Cerebellar nuclear complex (tissue), 1 donor: ENCODE data around the gene MTFR1L.

Experiments used
- DNase-seq, 2 experiments: peaks; one replicate each; lab custom pipeline; 2025; lab: John Stamatoyannopoulos, UW

The MTFR1L gene

GRCh38 chr1:25790472-25790871 lies 29.3 kb upstream of the MTFR1L start:
- DNase-seq: no peak

GRCh38 chr1:25792115-25792514 lies 27.6 kb upstream of the MTFR1L start:
- DNase-seq: no peak

- no peak for DNase-seq
These were observed 26.1 kb upstream of the MTFR1L start for GRCh38 chr1:25793585-25794170.

- DNase-seq: no peak
These were observed 25.4 kb upstream of the MTFR1L start for GRCh38 chr1:25794325-25794724.

DNA sequence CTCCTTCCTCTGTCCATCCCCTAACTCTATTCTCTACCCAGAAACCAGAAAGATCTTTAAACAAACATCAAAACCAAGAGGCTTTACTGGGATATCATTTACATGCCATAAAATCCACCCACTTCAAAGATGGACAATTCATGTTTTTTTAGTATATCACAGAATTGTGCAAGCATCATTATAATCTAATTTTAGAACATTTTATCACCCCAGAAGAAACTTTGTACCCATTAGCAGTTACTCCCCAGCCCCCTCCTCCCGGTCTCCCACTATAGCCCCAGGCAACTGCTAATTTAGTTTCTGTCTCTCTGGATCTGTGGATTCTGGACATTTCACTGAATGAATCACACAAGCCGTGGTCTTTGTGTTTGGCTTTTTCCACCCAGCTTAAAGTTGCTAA lies 24.5 kb upstream of the MTFR1L start:
- no peak for DNase-seq

DNA sequence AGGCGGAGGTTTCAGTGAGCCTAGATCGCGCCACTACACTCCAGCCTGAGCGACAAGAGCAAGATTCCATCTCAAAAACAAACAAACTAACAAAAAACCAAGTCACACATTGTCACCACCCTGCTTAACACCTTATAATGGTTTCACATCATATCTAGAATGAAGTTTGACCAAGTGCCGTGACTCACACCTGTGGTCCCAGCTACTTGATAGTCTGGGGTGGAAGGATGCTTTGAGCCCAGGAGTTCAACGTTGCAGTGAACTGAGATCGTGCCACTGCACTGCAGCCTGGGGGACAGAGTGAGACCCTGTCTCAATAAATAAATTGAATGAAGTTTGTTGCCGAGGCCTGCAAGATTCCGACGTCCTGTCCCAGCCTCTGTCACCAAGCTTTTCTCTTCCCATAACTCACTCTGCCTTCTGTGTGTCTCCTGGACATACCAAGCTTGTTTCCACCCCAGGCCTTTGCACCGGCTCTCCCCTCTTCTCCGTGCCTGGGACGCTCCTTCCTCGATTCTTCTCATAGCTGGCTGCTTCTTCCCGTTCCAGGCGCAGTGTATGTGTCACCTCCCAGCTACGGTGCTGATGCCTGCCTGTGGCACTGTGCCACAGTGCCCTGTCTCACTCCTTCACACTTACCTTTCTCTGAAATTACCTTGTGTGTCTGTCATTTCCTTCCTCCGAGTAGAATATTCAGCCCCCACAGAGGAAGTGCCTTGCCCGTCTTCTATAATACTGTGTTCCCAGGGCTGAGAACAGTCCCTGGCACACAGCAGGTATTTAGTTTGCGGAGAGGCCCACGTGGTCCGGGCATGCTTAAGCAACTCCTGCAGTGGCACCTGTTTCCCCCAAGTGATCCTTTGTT lies 23.6 kb upstream of the MTFR1L start:
- DNase-seq: no peak

GRCh38 chr1:25796811-25797458 lies 22.8 kb upstream of the MTFR1L start:
- DNase-seq: peak in 1 of 2 experiments; percentile 37

DNA sequence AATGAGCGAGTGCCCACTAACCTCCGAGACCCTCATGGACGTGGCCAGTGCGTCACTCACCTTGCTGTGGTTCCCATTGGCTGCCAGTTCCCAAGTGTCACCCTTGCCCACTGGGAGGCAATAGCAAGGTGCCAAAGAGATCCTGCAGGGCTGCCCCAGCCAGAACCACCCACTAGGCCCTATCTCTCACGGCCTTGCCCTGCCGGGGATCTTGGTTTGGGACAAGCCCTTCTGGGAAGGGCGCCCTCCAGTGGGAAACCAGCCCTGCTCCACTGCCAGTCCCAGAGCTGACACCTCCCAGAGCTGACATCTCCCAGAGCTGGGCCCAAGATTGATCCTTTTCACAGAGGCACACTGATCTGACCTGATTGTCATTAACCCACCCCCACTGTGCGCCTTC lies 21.8 kb upstream of the MTFR1L start:
- no peak for DNase-seq

GRCh38 chr1:25798666-25799351 lies 20.9 kb upstream of the MTFR1L start:
- no peak for DNase-seq

DNA sequence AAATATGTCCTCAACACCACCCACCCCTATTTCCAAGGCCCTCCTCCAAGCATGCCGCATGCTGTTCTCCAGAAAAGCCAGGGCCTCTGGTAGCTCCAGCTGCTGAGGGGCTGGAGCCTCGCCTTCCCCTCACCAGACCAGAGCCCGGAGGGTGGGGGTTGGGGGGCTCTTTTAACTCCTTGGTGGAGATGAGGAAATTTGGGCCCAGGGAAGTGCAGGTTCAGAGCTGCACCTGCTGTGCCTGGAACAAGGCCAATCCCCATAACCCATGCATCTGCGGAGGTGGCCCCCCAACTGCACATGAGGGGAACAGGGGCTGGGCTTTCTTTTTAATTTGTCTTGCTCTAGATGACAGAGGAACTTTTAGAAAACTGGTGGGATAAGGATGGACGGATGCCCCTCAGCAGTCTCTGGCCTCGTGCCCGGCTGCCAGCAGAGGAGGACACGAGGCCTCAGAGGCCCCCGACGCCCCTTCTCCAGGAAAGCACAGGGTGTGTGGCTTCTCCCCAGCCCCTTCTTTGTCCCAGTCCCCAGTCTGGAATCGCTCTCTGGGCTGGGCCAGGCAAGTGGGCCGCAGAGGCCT lies 20.3 kb upstream of the MTFR1L start:
- DNase-seq: no peak

DNA sequence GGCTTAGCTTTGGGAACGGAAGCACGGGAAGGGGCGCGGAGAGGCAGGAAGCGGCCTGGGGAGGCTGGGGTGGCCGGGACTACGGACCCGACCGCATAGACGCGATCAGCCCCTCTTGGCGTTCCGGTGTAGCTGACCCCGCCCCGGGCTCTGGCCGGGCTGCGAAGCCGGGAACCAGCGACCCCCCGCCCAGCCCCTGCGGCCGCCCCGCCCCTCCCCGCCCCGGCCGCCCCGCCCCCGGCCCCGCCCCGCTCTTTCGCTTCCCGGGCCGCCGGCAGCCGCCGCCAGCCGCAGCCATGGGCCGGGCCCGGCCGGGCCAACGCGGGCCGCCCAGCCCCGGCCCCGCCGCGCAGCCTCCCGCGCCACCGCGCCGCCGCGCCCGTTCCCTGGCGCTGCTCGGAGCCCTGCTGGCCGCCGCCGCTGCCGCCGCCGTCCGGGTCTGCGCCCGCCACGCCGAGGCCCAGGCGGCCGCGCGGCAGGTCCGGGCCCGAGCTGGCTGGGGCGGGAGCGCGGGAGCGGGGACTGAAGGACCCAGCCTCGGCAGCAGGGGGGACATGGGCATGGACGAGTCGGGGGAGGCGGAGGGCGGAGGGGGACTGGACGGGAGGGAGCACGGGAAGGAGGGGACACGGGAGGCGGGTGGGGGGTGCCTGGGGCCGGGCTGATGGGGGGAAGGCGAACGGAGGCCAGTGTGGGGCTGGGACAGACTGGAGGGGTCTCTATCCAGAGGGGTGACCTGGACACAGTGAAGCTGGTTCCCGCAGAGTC lies 19.6 kb upstream of the MTFR1L start, which contains the start of gene SELENON:
Gene SELENON (plus strand): TSS at position 259 of the 768 bp plus-strand sequence. CDS start 38 bp downstream, at position 297.
- no peak for DNase-seq

DNA sequence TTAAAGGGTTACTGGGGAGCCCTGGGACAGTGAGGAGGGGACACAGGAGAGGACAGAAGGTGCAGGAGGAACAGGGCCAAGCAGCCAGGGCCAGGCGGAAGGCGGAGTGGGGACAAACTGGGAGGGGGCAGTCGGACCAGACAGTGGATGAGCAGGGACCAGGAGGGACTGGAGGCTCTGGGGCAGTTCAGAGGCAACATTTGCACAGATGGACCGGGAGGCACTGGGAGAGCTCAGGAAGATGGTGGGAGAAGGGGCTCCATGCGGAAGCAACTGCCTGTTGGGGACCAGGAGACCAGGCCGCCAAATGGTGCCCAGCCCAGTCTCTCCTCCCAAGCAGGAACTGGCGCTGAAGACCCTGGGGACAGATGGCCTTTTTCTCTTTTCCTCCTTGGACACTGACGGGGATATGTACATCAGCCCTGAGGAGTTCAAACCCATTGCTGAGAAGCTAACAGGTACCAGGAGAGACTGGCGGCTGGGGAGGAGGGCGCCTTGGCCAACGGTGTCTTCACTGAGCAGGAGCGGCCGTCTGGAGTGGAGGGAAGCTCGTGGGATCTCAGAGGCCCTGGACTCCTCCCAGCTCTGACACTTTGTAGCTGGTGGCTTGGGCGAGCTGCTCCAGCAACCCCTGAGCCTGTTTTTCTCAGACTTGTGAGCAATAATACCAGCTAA lies 18.9 kb upstream of the MTFR1L start:
- DNase-seq: peak in 1 of 2 experiments; percentile 14

- DNase-seq: peak in 1 of 2 experiments; percentile 39
These were observed 16.8 kb upstream of the MTFR1L start for GRCh38 chr1:25802915-25803314.

GRCh38 chr1:25803368-25803767 lies 16.4 kb upstream of the MTFR1L start:
- no peak for DNase-seq

- no peak for DNase-seq
These were observed 15.3 kb upstream of the MTFR1L start for GRCh38 chr1:25804244-25804963.

DNA sequence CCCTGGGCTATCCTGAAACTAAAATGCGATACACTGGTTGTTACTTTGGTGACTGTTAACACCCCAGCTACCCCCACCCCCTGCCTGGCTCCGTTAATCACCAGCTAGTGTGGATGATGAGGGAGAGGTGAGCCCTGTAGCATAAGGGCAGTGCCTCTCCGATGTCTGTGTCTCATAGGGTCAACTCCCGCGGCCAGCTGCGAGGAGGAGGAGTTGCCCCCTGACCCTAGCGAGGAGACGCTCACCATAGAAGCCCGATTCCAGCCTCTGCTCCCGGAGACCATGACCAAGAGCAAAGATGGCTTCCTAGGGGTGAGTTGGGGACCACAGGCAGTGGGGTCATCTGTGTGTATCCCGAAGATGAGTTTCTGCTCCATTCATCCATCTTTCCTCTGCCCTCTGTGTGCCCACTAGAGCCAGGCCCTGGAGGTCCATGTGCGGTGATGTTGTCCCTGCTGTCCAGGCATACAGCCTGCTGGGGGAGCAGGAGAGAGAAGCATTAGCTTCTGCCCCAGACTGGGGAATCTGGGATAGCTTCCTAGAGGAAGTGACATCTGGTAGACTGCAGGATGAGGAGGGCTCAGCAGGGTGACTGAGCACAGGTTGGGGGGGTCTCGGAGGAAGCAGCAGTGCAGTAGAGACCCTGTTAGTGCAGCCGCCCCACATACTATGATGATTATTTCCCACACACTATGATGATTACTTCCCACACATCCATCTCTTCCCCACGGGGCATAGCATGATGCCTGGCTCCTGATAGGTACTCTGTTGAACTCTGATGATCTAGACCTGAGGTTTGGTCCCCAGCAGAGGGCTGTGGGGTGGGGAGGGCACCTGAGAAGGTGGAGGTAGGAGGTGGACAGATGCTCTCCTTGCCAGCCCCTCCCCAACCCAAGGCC lies 14.5 kb upstream of the MTFR1L start:
- no peak for DNase-seq

GRCh38 chr1:25805863-25806225 lies 13.9 kb upstream of the MTFR1L start:
- DNase-seq: peak in 1 of 2 experiments; percentile 17

DNA sequence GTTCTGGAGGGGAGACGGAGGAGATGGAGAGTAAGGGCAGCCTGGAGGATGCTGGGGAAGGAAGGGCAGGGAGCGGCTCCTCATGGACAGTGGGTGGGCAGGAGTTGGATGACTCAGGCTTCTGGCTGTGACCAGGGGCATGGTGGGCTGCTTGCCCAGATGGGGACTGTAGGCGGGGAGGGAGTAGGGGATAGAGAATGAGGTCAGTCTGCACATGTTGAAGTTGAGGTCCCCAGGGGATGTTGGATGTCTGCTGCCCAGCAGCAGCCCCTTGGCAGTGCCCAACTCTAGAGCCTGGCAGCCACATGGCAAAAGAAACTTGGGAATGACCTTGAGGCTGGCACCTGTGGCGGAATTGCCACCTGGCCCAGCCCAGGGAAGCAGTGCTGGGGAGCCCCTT lies 13.3 kb upstream of the MTFR1L start:
- DNase-seq: no peak
